GM18517 (cell line): ENCODE results near the gene IDH2.
"Not testable (repeated sequence)": the region's sequence is repeated elsewhere in the genome, so short reads cannot be mapped to it uniquely, and the experiment has no call there.

ENCODE experiments used
- ATAC-seq: cut with Tn5 transposase; IDR thresholded peaks from one replicate; pipeline ENCODE4 v1.9.1; 2021; ENCODE audit warnings: mild to moderate bottlenecking, moderate library complexity; ENCODE audit not compliant: unreplicated experiment

Gene IDH2

DNA sequence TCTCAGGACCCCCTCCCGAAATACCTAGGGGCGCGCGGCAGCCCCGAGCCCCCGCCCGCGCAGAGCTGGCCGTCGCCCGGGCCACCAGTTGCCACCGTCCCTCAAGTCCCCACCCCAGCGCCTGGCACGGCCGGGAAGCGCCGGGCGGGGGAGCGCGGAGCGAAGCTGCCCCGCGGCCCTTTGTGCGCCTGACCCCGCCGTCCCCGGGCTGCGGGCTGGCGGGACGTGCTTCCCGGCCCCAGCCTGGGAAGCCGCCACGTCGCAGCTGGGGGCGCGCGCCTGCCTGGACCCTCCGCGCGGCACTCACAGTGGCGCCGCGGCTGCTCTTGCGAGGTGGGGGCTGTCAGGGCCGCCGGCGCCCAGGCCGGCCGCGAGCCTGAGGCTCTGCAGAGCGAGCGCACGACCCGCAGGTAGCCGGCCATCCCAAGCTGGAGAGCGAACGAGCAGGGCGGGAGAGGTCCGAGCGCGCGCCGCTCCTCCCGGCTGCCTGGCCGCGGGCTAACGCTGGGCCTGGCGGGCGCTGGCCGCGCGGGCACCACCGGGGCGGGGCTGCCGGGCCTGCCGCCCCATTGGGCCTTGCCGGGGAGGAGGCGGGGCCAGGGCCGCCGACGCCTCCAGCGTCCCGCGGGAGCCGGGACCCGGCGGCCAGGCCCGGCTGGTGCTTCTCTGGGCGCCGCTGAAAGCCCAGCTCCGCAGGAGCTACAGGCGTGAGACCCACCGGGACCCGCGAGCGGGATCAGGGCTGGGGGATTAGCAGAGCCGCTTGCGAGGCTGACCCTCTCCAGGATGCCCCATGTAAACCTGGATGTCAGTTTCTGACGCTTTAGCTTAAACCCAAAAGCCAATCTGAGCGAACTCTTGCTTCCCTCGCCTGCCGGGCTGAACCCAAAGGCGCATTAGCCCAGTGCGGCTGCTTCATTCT is at the start of gene IDH2:
Gene IDH2, minus strand, starts transcription at position 500 of the 922 bp plus-strand sequence. Its CDS starts 78 bp downstream, at position 422.
- ATAC-seq = peak; percentile 46

DNA sequence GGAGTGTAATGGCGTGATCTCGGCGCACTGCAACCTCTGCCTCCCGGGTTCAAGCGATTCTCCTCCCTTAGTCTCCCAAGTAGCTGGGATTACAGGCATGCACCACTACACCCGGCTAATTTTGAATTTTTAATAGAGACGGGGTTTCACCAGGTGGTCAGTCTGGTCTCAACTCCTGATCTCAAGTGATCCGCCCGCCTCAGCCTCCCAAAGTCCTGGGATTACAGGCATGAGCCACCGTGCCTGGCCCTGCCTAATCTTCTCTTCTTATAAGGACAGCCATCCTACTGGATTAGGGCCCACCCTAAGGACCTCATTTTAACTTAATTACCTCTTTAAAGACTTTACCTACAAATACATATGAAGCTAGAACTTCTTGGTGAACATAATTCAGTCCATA is 48.3 kb upstream of the IDH2 start:
- not testable (repeated sequence) for ATAC-seq

DNA sequence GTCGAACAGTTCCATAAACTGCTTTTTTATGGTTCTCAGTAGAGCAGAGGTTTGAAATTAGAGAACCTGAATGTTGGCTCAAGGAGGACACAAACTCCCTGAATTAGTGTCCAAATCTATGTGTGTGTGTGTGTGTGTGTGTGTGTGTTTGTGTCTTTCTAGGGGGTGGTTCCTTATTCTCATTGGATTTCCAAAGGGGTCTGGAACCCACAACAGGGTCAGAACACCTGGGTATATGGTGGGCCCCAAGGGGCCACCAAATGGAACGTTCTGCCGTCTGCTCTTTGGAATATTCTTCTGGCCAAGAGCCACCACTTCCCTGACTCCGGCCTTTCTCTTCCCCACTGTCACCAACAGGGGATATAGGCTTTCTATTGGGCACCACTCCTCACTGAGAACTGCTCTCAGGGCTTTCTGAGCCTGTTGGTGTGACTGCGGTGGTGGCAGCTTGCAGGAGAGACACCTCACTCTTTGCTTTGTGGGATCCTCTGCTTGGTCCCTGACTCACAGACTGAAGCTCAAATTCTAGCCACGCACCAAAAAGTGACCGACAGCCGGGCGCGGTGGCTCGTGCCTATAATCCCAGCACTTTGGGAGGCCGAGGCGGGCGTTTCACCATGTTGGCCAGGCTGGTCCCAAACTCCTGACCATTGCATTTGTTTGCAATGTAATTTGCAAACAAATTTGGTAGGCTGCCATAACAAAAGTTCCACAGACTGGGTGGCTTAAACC is 47.5 kb upstream of the IDH2 start:
- ATAC-seq = no peak

DNA sequence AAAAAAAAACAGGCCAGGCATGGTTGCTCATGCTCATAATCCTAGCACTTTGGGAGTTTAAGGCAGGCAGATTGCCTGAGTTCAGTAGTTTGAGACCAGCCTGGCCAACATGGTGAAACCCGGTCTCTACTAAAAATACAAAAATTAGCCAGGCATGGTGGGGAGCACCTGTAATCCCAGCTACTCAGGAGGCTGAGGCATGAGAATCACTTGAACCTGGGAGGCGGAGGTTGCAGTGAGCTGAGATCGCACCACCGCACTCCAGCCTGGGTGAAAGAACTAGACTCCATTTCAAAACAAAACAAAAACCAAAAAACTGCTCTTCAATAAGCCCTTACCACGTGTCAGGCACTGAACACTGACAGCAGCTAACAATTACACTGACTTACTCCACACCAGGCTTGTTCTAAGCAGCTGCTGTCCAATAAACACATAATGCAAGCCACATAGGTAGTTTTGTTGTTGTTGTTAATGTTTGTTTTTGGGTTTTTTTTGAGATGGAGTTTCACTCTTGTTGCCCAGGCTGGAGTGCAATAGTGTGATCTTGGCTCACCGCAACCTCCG is 44.0 kb upstream of the IDH2 start:
- ATAC-seq = not testable (repeated sequence)

DNA sequence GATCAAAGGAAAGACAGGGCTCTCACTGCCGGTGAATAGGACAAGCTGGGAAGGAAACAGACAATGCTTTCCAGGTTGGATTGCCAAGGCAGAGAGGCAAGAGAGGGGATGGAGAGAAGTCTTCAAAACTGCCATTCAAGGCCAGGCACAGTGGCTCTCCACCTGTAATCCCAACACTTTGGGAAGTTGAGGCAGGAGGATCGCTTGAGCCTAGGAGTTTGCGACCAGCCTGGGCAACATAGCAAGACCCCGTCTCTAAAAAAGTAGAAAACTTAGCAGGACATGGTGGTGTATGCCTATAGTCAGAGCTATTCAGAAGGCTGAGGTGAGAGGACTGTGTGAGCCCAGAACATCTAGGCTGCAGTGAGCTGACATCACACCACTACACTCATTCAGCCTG is 43.5 kb upstream of the IDH2 start:
- no peak for ATAC-seq

DNA sequence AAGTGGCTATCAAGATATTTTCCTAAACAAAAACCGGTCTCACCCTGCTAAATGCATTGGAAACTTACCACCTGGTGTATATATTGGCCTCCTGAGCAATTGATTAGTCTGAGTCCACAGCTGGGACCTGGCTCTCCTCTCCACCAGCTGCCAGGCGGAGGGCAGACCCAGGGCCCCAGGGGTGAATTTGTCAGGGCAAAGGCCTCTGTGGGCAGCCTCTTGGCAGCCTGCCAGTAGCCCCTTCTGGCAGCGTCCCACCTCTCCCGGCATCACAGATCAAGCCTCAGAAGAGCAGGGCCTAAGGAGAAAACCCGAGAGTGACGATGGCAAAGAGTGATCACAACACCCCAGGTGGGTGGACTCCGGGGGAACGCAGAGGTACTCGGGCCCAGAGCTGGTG is 43.0 kb upstream of the IDH2 start:
- no peak for ATAC-seq

DNA sequence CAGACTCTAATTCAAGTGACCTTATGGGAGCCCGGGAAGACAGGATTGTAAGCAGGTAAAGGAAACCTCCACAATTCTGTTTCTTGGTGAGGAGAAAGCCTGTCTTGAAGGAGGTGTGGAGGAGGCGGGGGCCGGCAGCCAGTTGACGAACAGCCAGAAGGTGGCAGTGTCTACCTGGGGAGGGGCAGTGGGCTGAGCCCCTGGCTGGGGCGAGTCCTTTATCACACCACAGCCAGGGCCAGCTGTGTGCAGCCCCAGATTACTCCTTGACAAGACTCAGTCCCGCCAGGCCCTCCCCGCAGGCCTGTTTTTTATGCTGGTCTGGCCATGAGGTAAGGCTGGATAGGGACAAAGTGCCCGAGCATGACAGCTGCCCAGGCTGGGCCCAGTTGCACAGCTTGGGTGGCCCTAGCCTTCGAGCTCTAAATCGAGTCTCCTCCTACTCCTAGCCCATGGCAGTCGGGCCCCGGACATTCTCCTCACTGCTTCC is 40.9 kb upstream of the IDH2 start:
- ATAC-seq = no peak

DNA sequence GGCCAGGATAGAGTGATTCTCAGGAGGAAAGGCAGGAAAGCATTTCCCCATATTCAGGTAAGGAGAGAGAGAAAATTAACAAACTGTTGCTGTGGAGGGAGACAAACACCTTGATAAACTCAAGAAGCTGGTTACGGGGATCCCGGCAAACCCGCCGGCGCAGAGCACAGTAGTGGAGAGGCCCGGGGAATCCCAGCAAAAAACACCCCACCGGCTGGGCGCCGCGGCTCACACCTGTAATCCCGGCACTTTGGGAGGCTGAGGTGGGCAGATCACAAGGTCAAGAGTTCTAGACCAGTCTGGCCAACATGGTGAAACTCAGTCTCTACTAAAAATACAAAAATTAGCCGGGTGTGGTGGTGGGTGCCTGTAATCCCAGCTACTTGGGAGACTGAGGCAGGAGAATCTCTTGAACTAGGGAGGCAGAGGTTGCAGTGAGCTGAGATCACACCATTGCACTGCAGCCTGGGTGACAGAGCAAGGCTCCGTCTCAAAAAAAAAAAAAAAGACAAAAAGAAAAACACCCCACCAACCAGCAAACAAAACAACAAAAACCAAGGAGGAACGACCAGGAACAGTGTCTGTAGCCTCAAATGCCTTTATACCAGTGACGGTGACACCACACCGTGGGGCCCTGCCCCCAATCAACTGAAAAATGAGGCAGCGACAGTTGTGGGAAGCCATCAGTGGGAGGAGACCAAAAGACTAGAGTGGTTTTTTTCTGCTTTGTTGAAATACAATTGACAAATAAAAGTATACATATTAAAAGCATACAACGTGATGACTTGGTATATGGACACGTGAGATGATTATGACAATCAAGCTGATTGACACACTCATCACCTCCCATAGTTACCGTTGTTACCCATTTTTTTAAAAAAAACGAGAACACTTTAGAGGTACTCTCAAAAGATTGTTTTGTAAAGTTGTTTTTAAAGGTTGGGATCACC is 40.2 kb upstream of the IDH2 start:
- no peak for ATAC-seq

DNA sequence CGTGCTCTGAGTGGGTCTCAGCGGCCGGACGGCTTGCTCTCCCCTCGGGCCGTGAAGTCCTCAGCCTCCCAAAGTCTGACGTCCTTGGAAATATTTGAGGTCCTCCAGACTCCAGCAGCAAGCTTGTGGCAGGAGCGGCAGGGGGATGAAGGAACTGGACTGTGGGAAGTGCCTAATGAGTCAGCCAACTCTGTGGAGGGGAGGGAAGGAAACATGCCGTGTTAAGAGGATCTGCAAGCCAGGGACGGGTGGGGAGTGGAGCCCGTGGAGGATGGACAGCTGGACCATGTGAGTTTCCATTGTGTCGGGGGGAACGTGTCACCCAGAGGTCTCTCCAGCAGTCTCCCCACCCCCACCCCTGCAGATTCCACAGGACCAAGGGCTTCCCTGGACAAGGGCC is 39.4 kb upstream of the IDH2 start:
- no peak for ATAC-seq

DNA sequence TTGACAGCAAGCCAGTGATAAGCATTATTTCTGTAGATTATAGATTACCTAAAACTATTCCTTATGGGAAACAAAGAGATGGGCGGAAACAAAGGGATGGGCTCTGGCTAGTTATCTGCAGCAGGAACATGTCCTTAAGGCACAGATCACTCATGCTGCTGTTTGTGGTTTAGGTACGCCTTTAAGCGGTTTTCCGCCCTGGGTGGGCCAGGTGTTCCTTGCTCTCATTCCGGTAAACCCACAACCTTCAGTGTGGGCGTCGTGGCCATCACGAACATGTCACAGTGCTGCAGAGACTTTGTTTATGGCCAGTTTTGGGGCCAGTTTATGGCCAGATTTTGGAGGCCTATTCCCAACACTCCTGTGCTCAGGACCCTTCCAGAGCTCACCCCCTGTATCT is 37.3 kb upstream of the IDH2 start:
- not testable (repeated sequence) for ATAC-seq

DNA sequence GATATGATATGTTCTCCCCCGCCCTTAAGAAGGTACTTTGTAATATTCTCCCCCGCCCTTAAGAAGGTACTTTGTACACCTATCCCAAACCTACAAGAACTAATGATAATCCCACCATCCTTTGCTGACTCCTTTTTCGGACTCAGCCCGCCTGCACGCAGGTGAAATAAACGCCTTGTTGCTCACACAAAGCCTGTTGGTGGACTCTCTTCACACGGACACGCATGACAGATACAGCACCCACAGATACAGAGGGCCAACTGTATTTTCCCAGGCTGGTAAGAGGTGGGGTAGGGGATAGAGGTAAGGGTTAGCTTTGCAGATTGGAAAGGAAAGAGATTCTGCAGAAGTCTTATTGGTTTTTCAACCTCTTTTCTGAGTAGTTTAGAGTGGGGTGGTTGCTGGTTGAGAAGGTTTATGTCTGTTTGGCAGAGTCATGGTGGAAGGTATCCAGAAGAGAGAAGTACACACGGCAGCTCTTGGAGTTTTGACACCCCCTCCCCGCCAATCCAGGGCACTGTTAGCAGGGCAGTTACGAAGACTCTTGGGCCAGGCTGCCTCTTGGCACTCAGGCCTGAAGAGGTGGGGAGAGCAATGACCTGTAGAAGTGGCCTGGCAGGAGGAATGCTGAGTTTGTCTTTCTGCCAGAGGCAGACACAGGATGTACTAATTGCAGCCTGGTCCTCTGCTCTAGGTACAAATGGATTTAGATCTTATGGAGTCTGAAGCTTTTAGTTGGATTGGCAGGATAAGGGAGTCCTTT is 36.0 kb upstream of the IDH2 start:
- ATAC-seq = no peak

DNA sequence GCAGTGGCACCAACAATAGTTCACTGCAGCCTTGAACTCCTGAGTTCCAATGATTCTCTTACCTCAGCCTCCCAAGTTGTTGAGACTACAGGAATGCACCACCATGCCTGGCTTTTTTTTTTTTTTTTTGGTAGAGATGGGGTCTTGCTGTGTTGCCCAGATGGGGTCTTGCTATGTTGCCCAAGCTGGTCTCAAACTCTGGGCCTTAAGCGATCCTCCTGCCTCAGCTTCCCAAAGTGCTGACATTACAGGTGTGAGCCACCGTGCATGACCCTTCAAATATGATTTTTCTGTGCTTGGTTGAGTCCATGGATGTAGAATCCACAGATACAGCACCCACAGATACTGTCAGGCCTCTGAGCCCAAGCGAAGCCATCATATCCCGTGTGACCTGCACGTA is 30.2 kb upstream of the IDH2 start:
- no peak for ATAC-seq

DNA sequence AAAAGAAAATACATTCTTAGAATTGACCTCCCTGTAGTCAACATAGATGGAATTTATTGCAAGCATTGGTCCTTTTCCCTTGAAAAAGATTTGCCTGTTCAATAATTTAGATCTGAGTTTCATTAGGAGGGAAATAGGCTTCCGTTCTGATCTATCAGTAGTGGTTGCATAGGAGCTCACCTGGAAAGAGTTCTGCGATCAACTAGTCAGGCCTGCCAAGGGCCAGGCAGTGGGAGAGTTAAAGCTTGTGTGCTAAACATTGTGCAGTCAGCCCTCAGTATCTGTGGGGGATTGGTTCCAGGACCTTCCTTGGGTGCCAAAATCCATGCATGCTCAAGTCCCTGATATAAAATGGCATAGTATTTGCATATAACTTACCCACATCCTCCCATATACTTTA is 29.6 kb upstream of the IDH2 start:
- no peak for ATAC-seq

DNA sequence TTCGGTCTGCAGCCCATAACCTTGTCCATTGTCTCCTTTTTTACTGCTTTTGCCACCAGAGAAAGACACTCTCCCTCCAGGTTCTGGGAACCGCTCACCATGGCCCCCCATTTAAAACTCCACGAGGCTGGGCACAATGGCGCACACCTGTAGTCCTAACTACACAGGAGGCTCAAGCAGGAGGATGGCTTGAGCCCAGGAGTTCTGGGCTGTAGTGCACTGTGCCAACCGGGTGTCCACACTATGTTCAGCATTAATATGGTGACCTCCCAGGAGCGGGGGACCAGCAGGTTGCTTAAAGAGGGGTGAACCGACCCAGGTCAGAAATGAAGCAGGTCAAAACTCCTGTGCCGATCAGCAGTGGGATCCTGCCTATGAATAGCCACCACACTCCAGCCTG is 28.0 kb upstream of the IDH2 start:
- ATAC-seq = no peak

DNA sequence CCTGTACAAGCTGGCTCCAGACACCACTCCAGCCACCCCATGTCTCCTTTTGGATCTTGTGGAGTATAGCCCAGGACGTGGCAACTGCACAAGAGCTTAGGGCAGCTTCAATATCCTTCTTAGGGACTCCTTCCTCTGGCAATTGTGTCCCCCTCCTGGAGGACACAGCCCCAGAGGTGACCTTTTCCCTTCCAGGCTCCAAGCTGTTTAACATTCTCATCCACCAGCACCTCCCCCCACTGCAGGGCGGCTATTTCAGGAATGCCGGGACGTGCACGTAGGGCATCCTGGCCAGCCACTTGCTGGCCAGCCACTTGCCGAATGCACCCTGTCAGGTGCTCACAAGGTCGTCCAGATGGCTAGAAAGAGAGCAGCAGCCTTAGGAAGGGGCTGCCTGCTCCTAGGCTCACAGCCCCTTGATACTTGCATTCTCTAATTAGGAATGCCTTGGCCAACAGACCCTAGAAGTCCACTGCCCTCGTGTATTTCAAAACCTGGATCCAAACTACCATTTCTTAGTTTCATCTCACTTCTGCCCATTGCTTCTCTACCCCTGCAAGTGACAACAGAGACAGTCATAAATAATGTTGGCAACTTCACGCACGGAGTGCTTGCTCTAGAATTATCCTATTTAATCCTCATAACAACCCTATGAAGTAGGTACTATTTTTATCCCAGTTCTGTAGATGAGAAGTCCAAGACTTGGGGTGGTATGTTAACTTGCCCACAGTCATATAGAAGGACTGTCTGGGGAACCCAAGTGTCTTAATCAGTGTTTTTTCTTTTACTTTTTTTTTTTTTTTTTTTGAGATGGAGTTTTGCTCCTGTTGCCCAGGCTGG is 24.5 kb upstream of the IDH2 start:
- no peak for ATAC-seq

DNA sequence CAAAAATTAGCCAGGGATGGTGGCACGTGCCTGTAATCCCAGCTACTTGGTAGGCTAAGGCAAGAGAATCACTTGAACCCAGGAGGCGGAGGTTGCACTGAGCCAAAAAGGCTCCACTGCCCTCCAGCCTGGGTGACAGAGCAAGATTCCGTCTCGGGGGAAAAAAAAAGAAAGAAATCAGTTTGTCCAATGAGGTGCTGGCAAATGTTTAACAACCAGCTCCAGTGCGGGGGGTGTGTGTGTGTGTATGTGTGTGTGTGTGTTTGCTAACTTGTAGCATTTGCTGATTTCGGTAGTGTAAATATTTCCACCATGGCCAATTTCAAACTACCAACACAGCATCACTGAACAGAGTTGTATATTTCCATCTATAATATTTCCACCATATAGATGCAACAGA is 23.8 kb upstream of the IDH2 start:
- ATAC-seq = no peak

DNA sequence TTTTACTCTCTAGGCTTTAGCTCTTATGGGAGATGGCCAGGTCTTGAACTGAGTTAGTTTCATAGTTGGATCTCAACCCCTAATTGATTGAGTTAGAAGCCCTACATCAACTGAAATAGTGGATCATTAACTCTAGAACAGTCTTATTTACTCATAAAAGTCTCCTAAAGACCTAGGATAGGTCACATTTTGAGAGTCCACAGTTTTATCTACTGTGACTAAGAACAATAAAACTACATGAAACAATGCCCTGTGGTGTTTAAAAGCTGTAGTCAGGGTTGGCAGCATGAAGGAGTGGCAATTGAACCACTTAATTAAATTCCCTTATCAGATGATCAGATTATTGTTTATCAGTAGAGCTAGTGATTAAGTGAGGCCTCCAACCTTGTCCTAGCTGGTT is 22.2 kb upstream of the IDH2 start:
- no peak for ATAC-seq

DNA sequence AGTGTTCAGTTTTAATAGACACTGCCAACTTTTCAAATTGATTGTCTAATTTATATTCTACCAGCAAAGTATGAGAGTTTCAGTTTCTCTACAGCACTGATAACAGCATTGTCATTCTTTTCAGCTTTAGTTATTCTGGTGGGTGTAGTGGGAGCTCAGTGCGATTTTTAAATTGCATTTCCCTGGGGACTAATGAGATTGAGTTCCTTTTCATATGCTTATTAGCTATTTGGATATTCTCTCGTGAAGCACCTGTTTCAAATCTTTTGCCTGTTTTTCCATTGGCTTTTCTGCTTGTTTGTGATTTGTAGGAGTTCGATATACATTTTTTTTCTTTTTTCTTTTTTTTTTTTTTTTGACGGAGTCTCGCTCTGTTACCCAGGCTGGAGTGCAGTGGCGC is 18.8 kb upstream of the IDH2 start:
- no peak for ATAC-seq

DNA sequence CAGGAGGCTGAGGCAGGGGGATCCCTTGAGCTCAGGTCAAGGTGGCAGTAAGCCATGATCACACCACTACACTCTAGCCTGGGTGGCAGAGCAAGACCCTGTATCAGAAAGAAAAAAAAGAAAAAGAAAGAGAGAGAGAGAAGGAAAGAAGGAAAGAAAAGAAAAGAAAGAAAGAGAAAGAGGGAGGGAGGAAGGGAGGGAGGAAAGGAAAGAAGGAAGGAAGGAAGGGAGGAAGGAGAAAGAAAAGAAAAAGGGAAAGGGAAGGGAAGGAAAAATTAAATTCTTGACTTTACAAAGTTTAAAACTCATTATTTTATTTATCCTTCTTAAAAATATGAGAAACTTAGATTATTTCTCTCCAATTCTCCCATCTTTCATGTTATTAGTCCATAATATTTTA is 17.1 kb upstream of the IDH2 start:
- ATAC-seq = no peak
